Gastroesophageal sphincter (tissue), 4 donors: ENCODE data around the gene PON1. TPM values are rescaled to one million over a fixed set of nuclear protein-coding genes. Genes with fewer than 3 reads are reported as not detected.

Experiments
- ATAC-seq: fragments of 150-250 bp; one replicate; pipeline ENCODE4 v1.9.1; 2016; ENCODE audit warnings: mild to moderate bottlenecking, moderate library complexity
- H3K27ac ChIP-seq, 4 donors: fragments of 200-600 bp; sonication (generic) in 3 of 4; 1 replicate in 3 of 4; 2 replicates in 1 of 4; pipeline ENCODE4 v1.5.1; 2016 to 2019
- H3K27me3 ChIP-seq: fragments of 200-600 bp; sonication (generic); one replicate; pipeline ENCODE4 v1.5.1; 2019
- H3K36me3 ChIP-seq, 2 donors: fragments of 200-600 bp; sonication (generic); one replicate each; pipeline ENCODE4 v1.5.1; 2019; ENCODE audit warnings: control low read depth in 1 of 2
- H3K4me1 ChIP-seq, 3 donors: fragments of 200-600 bp; sonication (generic); 1 replicate in 2 of 3; 2 replicates in 1 of 3; pipeline ENCODE4 v1.5.1; 2016 to 2019; ENCODE audit warnings: control low read depth in 2 of 3
- H3K4me3 ChIP-seq, 2 donors: fragments of 200-600 bp; sonication (generic); one replicate each; pipeline ENCODE4 v1.5.1; 2019; ENCODE audit warnings: mild to moderate bottlenecking in 1 of 2, moderate library complexity in 1 of 2
- H3K9me3 ChIP-seq, 3 donors: fragments of 200-600 bp; sonication (generic); one replicate each; pipeline ENCODE4 v1.5.1; 2017 to 2019; ENCODE audit warnings: control low read depth in 2 of 3
- EP300 ChIP-seq: sonication (generic); formaldehyde crosslinking; IDR thresholded peaks from one replicate; pipeline ENCODE4 v1.6.1; 2017; ENCODE audit warnings: antibody characterized with exemption, mild to moderate bottlenecking
- POLR2A ChIP-seq, 2 donors: fragments of 450-650 bp; IDR thresholded peaks; one replicate each; pipeline ENCODE4 v1.6.1; 2017; ENCODE audit warnings: antibody characterized with exemption in 2 of 2, mild to moderate bottlenecking in 2 of 2, moderate library complexity in 1 of 2
- POLR2AphosphoS5 ChIP-seq: sonication (generic); formaldehyde crosslinking; IDR thresholded peaks from one replicate; pipeline ENCODE4 v1.6.1; 2017; ENCODE audit warnings: antibody characterized with exemption
- WGBS, 2 donors: methylation state at CpG; one replicate each; pipeline ENCODE4 v1.1.5; 2018; ENCODE audit warnings: low coverage in 1 of 2; 5-methylcytosine and 5-hydroxymethylcytosine counted together
- total RNA-seq, 4 donors: library from RNA; depleted of rRNA; stranded (reverse); fragments of >200 nt; gene quantifications; one replicate each; pipeline ENCODE4 v1.1.0, GENCODE V29; 2016
- TF ChIP-seq, protein P1 (sequence below), 4 experiments: fragments of 200-600 bp in 2 of 4; fragments of 450-650 bp in 2 of 4; sonication (generic) in 1 of 4; IDR thresholded peaks; one replicate each; pipeline ENCODE4 v1.5.1; 2017 to 2019; ENCODE audit warnings: antibody characterized with exemption in 4 of 4, mild to moderate bottlenecking in 2 of 4, moderate library complexity in 2 of 4

The PON1 gene
- total RNA-seq, 4 donors from 2014 or later = not detected

DNA sequence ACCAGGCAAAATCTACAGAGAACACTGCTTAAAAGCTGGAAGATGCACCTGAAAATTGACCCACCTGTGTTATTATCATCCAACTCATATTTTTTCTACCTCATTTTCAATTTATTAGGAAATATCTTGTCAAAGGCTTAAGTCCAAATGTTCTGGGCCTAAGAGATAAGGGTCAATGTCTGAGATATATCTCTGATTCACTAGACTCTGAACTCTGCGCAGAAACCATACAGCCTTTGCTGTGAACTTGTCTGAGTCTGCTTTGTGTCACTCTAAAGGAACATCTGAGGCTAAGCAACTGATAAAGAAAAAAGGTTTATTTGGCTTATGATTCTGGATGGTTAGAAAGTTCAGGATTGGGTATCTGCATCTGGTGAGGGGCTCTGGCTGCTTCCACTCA is 3.7 kb downstream of the PON1 start:
- no peaks in the 10 kb centered on the region for H3K4me1 ChIP-seq
- WGBS, 2 donors = 100% methylated on average over 1 of the region's 1 CpG; no CpG with 5 or more reads in 1 of the 2 donors
- no peaks in the 10 kb centered on the region for H3K36me3 ChIP-seq
- no peak overlapping the region for H3K4me3 ChIP-seq
- ATAC-seq = no peak
- no peak overlapping the region for H3K27ac ChIP-seq
- TF ChIP-seq, protein P1, sequence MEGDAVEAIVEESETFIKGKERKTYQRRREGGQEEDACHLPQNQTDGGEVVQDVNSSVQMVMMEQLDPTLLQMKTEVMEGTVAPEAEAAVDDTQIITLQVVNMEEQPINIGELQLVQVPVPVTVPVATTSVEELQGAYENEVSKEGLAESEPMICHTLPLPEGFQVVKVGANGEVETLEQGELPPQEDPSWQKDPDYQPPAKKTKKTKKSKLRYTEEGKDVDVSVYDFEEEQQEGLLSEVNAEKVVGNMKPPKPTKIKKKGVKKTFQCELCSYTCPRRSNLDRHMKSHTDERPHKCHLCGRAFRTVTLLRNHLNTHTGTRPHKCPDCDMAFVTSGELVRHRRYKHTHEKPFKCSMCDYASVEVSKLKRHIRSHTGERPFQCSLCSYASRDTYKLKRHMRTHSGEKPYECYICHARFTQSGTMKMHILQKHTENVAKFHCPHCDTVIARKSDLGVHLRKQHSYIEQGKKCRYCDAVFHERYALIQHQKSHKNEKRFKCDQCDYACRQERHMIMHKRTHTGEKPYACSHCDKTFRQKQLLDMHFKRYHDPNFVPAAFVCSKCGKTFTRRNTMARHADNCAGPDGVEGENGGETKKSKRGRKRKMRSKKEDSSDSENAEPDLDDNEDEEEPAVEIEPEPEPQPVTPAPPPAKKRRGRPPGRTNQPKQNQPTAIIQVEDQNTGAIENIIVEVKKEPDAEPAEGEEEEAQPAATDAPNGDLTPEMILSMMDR (IDR thresholded peaks at IDR 0.05) = no peak
- TF ChIP-seq EP300 = no peak
- TF ChIP-seq POLR2A (IDR thresholded peaks at IDR 0.05) = no peak
- no peak for TF ChIP-seq POLR2AphosphoS5
- no peaks in the 10 kb centered on the region for H3K9me3 ChIP-seq
- H3K27me3 ChIP-seq = peaks cover 21% of the 10 kb centered on the region

DNA sequence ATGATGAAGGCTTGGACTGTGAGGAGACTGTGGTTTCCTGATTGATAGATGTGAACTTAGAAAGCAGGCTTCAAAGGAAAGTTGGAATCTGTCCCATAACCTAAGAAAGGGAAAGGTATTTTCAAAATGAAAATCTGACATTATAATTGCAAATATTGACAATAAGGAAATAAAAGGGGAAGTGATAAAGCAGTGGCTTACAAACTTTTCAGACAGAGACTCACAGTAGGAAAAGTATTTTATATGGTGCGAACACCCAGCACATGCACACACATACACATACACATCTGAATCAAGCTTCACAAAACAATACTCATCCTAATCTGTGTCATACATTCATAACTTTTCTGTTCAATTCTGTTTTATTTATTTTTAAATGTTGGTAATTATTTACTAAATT is 4.8 kb downstream of the PON1 start:
- TF ChIP-seq POLR2A (IDR thresholded peaks at IDR 0.05) = no peak
- no peak for TF ChIP-seq POLR2AphosphoS5
- TF ChIP-seq, protein P1 (IDR thresholded peaks at IDR 0.05) = no peak
- TF ChIP-seq EP300 = no peak
- no peak for ATAC-seq
- Histone ChIP-seq H3K4me1 (no peaks in the 10 kb centered on the region), H3K4me3 (no peak overlapping the region), H3K27ac (no peak overlapping the region), H3K36me3 (no peaks in the 10 kb centered on the region), H3K9me3 (no peaks in the 10 kb centered on the region), H3K27me3 (peaks cover 10% of the 10 kb centered on the region)
- WGBS, 2 donors = 95 to 100% methylated on average over 1 of the region's 1 CpG

DNA sequence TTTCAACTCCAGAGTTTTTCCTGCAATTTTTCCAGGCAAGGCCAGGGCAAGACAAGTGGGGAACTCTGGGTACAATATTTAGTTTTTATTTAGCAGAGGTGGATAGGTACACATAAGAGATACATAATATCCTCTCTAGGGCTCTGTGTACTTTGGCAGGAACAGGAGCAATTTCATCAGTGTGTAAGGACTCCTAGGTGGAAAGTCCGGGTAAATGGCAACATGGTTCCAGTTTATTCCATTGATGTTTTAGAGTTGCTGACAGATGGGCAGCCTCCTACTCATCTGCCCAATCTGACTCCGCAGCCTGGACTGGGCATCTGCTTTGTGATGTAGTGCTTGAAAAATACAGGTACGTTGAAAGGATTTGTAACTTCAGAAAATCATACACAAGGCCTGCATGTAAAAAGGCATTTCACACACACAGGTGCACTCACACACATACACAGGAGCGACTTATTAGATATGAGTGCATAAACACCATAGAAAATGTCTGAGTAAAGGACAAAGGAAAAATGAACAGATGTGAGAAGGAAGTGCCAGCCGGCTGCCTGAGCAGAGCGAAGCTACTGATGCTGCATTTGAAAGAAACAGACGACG is 5.7 kb downstream of the PON1 start:
- TF ChIP-seq POLR2A (IDR thresholded peaks at IDR 0.05) = no peak
- TF ChIP-seq, protein P1 (IDR thresholded peaks at IDR 0.05) = no peak
- TF ChIP-seq EP300 = no peak
- no peak for TF ChIP-seq POLR2AphosphoS5
- no peak for ATAC-seq
- peaks cover under 1% of the 10 kb centered on the region for H3K27me3 ChIP-seq
- H3K9me3 ChIP-seq = no peaks in the 10 kb centered on the region
- H3K4me1 ChIP-seq = no peaks in the 10 kb centered on the region
- no peak overlapping the region for H3K4me3 ChIP-seq
- no peaks in the 10 kb centered on the region for H3K36me3 ChIP-seq
- no peak overlapping the region for H3K27ac ChIP-seq
- 66 to 79% methylated on average over 6 of the region's 8 CpGs for WGBS, 2 donors

DNA sequence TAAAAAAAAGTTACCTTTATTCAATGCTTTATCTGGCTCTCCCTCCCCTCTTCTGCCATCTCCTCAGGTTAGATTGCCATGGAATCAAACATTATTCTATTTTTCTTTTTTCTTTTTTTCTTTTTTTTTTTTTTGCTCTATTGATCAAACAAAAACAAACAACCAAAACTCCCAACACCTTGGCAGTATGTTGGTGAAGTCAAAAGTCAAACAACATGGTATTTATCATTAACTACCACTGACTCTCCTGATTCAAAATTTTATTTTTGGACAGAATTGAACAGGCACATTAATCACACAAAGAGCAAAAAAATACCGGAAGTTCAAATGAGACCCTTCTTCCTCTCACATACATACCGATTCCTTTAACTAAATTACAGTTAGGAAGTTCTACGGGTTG is 6.4 kb downstream of the PON1 start:
- WGBS, 2 donors = 69 to 87% methylated on average over 3 of the region's 3 CpGs
- no peaks in the 10 kb centered on the region for H3K36me3 ChIP-seq
- ATAC-seq = no peak
- TF ChIP-seq POLR2AphosphoS5 (no peak), POLR2A (IDR thresholded peaks at IDR 0.05) (no peak), EP300 (no peak)
- TF ChIP-seq, protein P1 (IDR thresholded peaks at IDR 0.05) = no peak
- no peak overlapping the region for H3K27ac ChIP-seq
- no peaks in the 10 kb centered on the region for H3K4me1 ChIP-seq
- H3K9me3 ChIP-seq = no peaks in the 10 kb centered on the region
- no peak overlapping the region for H3K4me3 ChIP-seq
- H3K27me3 ChIP-seq = no peaks in the 10 kb centered on the region

DNA sequence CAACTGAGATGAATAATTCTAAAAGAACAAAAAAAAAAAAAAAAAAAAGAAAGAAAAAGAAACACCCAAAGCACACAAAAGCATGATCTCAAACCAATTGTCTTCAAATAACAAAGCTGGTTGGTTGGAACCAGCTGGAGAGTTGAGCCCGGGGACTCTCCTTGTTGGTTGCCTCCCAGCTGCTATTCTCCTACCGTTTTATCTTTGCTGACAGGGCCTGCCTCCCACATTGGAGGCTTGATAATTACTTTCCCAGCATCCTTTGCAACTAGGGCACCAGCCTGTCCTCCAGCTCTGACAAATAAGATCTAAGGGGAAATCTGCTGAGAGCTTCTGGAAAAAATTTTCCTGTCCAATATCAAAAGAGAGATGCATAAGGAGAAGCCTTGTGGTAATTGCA is 6.8 kb downstream of the PON1 start:
- H3K4me3 ChIP-seq = no peak overlapping the region
- no peaks in the 10 kb centered on the region for H3K9me3 ChIP-seq
- ATAC-seq = no peak
- no peak overlapping the region for H3K27ac ChIP-seq
- 20 to 28% methylated on average over 2 of the region's 2 CpGs for WGBS, 2 donors
- TF ChIP-seq POLR2AphosphoS5 = no peak
- TF ChIP-seq, protein P1 (IDR thresholded peaks at IDR 0.05) = no peak
- TF ChIP-seq EP300 = no peak
- no peak for TF ChIP-seq POLR2A (IDR thresholded peaks at IDR 0.05)
- H3K36me3 ChIP-seq = no peaks in the 10 kb centered on the region
- H3K4me1 ChIP-seq = no peaks in the 10 kb centered on the region
- H3K27me3 ChIP-seq = no peaks in the 10 kb centered on the region
